Stimulated activated CD8-positive, alpha-beta memory T cell treated with anti-CD3 and anti-CD28 coated beads, Interleukin-12 subunit alpha, Interleukin-12 subunit beta, amount 100 ng/mL, for 4 hours (primary cell): ENCODE results near the gene CHST13.
"Not testable (repeated sequence)": the region's sequence is repeated elsewhere in the genome, so short reads cannot be mapped to it uniquely, and the experiment has no call there.

Experiments used
- DNase-seq: peaks from one replicate; pipeline ENCODE4 v3.0.0-alpha.2; 2020; ENCODE audit warnings: low read depth

CHST13 gene

DNA sequence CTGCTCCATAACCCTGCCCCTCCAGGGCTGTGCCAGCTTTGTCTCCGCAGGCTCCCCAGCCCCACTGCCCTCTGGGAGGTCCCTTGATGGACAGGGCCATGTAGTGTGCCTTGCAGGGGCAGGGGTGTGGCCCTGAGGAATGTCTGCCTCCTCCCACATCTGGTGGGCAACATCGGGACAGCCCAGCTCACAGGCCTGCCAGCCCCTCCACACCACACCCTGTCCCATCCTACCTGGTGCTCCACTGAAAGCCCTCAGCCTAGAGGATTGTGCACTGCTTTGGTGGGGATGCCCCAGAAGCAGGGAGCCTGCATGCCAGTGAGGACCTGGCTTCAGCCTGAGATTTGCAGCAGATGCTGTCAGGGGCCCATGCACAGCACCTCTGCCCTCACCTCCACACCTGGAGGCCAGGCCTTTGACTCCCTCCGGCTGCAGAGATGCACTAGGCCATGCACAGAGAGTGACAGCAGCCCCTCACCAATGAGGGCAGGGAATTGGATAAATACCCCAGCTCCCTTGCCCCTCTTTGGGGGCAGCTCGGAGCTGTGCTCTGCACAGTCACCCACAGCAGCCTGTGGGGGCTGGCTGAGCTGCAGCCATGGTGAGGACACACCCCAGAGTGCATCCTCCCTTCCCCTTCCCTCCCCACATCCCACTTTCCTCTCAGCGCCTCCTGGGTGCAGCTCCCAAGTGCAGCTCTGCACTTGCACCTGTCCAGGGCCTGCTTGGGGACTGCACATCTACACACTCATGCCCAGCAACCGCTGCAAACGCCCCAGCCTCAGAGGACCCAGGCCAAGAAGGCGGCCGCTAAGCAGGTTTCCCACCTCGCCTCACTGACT is 32.1 kb downstream of the CHST13 start:
- no peak for DNase-seq

DNA sequence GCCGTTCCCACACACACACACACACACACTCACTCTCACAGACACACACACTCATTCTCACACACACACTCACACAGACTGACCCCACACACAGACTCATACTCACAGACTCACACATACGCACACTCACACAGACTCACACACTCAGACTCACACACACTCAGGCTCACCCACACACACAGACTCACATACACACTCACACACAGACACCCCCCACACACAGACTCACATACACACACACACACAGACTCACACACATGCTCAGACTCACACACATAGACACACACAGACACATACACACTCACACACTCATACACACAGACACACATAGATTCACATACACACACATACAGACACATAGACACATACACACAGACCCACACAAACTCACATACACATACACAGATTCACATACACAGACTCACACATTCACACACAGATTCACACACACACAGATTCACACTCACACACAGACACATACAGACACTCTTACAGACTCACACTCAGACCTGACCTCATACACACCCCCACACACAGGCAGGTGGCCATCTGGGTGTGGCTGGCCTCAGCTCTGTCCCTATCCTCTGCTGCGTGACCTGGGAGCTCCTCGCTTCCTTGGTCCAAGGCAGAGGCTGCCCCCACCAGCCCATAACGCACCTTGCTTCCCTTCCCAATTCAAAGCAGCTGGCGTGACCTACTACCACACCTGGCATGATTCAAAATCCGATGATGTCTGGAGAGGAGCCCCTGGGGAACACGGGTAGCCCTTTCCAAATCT is 32.9 kb downstream of the CHST13 start:
- DNase-seq: no peak

DNA sequence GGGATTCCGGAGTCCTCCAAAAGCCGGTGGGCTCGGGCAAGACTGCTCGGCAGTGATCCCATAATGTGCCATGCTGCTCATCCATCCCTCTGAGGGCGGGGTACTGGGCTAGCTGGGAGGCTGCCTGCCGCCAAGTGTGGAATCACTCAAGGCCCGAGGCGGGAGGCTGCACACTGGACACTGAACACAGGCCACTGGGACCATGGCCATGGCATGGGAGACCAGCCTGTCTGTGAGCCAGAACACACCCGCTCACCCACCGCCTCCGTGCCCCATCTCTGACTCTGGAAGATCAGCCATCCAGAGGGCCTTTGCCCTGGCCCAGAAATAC is 33.4 kb downstream of the CHST13 start:
- DNase-seq: no peak

DNA sequence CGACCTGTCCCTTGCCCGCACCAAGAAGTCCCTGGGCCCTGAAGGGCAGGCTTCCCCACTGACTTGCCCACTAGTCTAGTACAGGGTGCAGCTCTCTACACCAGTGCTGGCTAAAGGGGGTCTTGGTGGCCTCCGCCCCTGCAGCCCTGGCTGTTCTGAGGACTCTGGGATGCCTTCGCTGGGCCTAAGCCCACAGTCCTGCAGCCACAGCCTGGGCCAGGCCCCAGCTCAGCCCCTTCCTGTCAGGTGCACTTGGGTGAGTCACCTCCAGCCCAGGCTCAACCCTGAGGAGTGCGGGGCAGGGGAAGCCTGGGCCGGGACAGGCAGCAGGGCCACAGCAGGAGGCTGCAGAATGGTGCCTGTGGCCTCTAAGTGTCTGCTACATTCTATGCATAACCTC is 33.8 kb downstream of the CHST13 start:
- DNase-seq: no peak

DNA sequence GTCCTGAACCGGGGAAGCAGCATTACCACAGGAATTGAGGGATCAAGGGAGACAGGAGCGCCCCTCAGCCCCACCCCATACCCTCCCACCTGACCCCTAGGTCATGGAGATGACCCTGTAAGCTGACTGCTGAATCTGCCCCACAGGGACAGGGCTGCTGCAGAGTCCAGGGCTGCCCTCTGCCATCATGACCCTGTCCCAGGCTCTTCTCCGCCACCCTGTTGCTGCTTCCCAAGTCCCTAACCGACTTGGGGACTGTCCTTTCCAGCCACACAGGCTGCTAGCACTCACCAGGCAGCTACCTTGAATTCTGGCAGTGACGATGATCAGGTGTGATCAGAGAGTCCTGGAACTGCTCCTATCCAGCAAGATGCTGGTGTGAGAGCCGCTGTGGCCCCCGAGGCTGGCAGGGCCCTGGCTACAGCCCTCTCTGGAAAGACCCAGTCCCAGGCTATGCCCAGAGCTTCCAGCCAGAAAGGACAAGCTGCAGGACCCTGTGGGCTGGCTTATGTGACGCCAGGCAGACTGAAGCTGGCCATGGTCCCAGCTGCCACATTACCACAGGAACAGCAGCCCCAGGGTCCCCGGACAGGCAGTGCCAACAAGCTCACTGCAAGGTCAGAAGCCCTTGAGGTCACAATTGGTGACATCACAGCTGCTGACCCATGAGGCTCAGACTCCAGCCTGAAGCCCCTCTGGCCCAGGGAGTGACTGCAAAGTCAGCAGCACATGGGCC is 34.5 kb downstream of the CHST13 start, which contains the start of gene C3orf22:
Gene C3orf22 (minus strand): TSS at position 597 of the 736 bp plus-strand sequence. CDS start 5,542 bp downstream, outside the sequence.
- DNase-seq: no peak

DNA sequence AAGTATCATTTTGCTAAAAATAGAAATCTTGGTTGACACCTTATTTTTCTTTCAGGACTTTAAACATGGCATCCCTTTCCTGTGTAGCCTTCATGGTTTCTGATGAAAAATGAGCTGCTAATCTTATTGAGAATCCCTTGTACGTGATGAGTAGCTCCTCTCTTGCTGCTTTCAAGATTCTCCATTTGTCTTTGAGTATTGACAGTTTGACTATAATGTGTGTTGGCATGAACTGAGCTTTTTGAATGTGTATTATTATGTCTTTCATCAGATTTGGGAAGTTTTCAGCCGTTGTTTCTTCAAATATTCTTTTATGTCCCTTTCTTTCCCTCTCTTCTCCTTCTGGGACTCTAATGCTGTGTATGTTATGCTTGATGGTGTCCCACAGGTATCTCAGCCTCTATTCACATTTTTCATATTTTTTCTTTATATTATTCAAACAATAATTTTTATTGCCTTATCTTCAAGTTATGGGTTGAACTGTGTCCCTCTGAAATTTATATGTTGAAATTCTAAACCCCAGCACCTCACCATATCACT is 38.9 kb downstream of the CHST13 start:
- no peak for DNase-seq

DNA sequence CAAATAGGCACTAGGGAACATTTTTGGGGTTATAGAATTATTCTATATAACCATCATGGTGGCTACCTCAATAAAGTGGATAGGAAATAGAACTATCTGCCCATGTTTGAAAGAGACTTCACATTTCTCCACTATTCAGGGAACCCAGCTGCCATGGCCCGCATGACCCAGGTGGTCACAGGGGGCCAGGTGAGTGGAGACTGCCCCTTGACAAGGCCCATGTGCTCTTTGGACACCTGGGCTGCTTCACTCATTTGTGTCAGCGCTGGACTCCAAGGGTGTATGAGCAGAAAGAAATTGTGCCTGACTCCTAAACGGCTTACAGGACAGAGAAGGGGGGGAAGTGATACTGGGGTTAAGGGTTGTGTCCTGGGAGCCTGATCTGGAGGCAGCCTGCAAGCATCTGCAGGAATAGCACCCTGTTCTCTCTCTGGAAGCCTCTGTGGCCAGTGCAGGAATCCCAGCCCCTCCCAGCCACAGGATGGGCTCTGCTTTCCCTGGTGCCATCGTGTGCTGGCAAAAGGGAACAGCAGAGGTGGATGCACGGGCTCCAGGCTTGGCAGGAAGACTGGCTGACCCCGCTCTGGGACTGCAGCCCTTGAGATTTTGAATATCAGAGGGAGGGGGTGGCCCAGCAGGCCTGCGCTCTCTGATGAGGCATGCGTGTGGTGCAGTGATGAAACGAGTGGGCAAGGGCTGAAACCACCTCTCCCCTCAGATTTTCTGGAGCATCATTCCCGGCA is 43.9 kb downstream of the CHST13 start:
- no peak for DNase-seq

DNA sequence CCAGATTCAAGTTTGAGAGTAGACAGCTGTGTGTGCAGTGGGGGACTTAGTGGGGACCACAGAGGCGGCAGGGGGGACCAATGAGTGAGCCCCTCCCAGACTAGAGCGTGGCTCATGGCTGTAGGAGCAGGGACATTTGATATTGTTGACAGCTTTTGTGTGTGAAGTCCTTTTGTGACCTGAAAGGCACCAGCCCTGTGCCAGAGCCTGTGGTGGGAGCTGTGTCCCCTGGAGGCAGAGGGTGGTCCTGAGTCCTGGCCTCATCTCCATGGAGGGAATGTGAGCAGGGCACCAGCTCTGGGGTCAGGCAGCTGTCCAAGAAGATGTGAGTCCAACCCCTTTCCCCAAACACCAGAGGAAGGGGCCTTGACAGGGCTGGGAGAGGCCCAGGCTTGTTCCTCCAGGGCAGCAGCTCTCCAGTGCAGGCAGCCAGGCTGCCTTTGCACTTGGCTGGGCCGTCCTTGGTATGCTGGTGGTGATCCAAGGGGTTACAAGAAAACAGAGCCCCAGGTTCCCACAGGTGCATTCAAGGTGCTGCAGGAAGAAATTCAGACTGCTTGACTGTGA is 44.9 kb downstream of the CHST13 start:
- no peak for DNase-seq

DNA sequence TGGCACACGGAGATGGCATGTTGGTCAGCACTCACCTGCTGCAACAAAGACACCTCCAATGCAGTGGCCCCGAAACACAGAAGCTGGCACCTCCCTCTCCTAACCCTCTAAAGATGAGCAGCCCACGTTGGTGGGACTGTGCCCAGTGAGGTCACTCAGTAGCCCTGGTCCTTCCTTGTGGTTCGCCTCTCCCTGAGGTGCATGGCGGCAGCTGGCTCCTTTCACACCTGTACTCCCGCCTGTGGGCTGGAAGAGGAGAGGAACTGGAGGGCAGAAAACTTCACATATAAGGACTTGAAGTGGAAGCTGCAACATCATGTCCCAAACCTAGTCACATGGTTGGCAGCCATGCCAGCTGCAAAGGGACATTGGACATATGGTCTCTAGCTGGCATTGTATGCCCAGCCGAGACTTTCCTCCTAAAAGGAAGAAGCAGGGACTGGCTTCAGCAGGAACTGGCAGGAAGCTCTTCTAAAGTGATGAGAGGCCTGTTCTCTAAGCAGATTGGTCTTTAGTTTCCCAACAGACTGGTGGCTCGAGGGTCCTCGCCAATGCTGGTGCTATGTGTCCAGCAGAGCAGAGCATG is 45.5 kb downstream of the CHST13 start:
- no peak for DNase-seq

DNA sequence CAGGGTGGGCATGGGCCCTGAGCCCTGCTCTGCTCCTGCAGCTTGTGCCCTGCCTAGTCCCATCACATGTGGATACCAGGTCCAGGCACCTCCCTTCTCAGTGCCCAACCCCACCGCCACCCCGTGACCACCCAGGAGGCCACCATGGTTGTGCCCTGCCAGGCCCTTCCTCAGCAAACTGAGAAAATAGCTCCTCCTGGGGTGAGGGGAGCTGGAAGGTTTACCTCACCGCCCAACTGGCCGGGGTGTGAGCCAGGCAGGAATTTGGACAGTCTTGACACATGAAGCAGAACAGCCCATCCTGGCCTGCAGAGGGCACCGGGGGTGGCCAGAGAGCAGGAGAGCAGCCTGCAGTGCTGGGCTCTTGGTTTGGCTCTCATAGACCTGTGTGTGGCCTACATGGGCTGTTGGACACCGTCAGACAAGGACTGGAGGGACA is 46.2 kb downstream of the CHST13 start:
- DNase-seq: no peak

DNA sequence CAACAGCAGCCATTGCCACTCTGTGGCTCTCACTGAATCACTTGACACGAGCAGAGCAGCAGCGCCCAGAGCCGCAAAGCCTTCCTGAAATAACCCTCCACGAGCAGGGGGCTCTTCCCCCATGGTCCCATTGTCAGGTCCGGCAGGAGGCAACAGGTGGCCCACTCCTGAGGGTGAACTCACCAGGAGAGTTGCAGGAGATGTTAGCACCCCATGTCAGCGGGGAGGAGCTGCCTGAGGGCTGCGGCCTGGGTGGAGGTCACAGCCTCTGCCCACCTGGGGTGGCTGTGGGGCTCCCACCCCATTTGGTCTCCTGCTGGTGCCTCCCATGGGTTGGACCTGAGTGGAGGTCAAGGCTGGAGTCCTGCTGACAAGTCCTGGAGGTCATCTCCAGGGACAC is 47.1 kb downstream of the CHST13 start:
- no peak for DNase-seq

DNA sequence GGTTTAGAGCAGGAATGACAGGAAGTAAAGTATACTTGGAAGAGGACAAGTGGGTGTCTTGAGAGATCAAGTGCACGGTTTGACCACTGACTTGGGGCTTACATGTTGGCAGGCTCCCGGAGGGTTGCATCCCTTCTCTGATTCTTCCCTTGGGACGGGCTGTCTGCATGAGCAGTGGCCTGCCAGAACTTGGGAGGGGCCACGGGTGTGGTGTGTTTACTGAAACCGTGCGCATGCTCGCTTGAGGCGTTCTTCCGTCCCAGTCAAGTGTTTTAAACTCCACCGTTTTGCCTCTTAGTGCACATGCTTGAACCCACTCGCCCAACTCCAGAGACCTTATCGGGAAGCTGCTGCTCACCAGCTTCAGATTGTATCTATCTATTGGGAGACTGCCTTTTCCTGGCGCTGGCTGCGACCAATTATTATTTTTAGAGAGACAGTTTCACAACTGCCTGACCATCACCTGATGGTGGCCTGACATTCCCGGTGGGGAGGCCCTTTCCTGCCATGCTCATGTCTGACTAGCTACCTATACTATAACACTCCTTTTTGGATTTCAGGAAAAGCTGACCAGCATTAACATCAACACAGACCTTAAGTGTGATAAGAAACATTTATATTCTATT is 49.6 kb downstream of the CHST13 start:
- DNase-seq: no peak

DNA sequence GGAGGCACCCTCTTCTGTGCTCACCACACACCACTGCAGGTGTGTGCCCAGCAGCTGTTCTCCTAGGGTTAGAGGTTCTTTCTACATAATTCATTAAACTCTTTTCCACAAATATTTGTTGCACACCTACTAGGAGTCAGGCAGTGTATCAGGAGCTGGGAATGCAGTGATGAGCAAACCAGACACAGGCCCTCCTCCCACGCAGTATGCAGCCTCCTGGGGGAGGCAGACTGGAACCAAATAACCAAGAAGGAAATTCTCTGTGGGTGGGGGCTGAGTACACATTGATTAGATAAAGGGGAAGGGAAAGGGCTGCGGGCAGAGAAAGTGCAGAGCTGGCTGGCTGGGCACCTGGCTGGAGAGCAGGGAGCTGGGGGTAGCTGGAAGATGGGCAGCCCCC is 53.3 kb downstream of the CHST13 start:
- DNase-seq: no peak

DNA sequence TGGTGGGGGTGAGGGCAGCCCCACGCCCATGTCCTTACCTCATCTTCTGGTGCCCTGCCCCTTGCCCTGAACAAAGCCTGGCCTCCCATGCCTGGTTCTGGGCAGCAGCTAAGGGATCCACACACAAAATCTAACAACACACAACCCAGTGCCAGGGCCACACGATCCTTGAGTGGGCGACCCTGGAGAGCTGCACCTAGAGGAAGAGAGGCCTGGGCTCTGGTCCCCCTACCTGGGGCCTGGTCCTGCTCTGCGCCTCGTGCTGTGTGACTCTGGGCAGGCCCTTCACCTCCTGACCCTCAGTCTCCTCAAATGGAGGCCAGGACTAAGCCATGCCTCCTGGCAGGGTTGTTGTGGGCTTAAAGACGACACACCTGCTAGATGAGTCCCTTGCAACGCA is 54.7 kb downstream of the CHST13 start:
- no peak for DNase-seq

DNA sequence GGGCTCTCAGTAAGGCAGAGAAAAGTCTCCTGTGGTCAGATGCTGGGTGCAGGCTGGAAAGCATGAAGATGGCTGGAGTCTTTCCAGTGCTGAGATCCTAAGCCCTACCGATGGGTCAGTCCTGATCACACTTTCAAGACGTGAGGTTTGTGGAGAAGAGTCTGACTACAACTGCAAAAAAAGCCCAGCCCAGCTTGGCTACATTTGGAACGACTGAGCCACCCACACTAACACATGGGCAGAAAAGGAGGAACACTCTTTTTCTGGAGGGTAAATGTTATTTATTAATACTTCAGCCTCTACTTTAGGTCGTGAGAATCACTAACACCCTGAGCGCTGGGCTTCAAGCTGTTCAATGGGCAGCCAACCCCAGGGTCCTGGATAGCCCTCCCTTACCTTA is 56.8 kb downstream of the CHST13 start:
- DNase-seq: no peak

DNA sequence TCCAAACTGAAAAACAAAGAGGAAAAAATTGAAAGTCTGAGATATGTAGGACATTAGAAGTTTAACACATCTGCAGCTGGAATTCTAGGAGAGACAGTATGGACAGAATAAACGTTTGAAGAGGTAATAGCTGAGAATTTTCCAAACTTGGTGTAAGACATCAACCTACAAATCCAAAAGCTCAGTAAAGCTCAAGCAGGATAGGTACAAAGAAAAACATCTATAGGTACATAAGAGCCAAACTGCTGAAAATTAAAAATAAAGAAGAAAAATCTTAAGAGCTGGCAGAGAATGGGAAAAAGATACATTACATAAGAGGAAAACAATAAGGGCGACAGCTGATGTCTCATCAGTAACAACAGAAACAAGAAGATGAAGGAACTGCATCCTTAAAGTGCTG is 57.6 kb downstream of the CHST13 start:
- no peak for DNase-seq

DNA sequence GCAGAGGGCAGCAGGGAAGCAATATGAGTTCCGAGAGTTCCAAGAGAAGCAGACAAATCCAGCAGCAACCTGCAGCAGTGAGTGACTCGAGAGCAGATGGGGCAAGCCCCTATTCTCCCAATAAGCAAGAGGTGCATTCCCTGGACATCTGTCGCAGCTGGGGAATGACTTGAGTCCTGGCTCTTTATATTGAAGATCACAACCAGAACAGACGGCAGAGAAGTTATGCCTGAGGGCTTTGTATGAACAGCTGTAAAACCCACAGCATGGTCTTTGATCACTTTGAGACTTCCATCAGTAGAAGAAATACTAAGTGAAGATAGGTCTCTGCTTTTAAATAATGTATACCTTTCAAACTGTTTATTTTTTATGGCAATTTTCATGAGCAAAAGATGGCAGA is 58.4 kb downstream of the CHST13 start:
- DNase-seq: no peak

DNA sequence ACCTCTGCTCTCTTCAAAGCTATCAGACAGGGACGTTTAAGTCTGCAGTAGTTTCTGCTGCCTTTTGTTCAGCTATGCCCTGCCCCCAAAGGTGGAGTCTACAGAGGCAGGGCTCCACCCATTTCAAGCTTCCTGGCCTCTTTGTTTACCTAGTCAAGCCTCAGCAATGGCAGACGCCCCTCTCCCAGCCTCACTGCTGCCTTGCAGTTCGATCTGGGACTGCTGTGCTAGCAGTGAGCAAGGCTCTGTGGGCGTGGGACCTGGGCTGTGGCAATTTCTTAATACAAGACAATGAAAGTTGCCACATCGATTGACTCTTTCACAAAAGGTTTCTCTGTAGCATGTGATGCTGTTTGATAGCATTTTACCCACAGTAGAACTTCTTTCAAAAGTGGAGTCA is 67.6 kb downstream of the CHST13 start:
- not testable (repeated sequence) for DNase-seq
